GM12875 (cell line): ENCODE measurements around the gene SPTBN1.

Source experiments
- H3K4me3 ChIP-seq: one replicate; pipeline ENCODE4 v1.5.1; 2011; ENCODE audit warnings: low read depth, low read length, control low read depth
- TF ChIP-seq, protein P1 (sequence below): IDR thresholded peaks from 2 replicates; pipeline ENCODE4 v1.5.1; 2011; ENCODE audit warnings: low read depth, mild to moderate bottlenecking, control low read depth, inconsistent platforms, low read length, moderate library complexity, borderline replicate concordance; ENCODE audit not compliant: insufficient read depth

Gene SPTBN1

DNA sequence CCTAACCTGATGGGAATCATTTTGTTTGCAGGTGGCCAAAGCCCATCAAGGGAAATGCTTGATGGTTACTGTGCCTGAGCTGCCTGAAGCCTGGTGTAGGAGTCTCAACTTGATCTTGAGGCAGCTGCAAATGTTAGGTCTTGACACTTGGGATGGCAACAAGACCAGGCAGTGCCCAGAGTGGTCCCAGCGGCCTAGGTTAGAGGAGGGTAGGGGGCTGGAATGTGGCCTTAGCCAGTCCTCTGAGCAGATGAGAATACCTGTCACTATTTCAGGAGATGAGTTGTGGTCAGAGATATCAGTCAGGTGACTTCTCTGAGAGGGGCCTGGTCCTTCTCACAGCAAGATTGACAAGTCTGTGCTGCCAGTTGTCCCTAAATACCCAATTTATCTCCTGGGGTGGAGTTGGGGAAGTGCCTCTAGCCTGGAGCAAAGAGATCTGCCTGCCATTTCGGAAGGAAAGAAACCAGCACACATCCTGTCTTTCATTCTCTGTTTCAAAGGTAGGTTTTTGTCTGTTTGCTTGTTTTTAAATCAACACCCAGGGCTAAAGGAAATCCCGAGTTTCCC, 13.4 kb downstream of the SPTBN1 start:
- H3K4me3 ChIP-seq = no peak overlapping the region
- TF ChIP-seq, protein P1, sequence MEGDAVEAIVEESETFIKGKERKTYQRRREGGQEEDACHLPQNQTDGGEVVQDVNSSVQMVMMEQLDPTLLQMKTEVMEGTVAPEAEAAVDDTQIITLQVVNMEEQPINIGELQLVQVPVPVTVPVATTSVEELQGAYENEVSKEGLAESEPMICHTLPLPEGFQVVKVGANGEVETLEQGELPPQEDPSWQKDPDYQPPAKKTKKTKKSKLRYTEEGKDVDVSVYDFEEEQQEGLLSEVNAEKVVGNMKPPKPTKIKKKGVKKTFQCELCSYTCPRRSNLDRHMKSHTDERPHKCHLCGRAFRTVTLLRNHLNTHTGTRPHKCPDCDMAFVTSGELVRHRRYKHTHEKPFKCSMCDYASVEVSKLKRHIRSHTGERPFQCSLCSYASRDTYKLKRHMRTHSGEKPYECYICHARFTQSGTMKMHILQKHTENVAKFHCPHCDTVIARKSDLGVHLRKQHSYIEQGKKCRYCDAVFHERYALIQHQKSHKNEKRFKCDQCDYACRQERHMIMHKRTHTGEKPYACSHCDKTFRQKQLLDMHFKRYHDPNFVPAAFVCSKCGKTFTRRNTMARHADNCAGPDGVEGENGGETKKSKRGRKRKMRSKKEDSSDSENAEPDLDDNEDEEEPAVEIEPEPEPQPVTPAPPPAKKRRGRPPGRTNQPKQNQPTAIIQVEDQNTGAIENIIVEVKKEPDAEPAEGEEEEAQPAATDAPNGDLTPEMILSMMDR = no peak

DNA sequence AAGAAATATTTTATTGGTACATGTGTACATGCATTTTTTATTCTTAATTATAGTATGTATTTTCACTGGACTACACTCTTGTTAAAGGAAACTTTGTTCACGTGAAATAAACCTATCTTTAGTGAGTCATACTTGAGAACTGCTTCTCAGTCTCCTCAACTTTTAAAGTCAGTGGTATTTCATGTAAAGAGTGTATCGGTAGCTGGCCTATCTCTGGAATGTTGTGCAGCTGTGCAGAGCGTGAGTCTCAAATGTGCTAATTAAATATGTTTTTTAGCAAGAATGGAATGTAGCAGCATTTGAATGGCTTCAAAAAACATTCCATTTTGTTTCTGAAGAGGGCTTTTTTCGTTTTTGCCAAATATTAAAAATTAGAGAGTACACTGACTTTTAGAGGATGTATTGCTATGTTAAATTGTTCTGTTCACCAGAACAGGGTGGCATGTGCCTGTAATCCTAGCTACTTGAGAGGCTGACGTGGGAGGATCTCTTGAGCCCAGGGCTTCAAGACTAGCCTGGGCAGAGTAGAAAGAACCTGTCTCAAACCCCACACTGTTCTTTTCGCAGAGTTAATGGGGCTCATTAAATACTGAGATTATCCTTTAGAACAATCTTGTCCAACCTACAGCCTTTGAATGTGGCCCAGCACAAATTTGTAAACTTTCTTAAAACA, 14.3 kb downstream of the SPTBN1 start:
- no peak overlapping the region for H3K4me3 ChIP-seq
- TF ChIP-seq, protein P1 = no peak

DNA sequence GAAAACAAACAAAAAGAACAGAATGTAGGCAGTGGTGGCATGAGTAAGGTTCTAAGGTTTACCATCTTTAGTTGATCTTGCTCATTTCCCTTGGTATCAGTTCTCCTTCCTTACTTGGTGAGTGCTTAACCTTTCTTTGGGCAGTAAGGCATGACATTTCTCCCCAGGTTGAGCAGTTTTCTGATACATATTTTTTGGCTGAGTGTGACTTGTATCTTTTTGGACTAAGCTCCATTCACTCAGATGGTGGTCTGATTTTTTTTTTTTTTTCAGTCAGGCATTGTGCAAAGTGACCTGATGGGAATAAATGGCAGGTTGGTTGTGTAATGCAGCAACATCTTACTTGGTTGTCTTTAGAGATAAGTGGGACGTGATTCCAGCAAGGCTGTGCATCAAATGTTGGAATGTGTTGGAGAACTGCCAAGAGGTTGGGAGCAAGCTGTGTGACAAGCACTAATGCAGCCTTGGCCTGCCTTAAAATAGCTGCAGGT, 15.1 kb downstream of the SPTBN1 start:
- no peak overlapping the region for H3K4me3 ChIP-seq
- TF ChIP-seq, protein P1 = no peak

DNA sequence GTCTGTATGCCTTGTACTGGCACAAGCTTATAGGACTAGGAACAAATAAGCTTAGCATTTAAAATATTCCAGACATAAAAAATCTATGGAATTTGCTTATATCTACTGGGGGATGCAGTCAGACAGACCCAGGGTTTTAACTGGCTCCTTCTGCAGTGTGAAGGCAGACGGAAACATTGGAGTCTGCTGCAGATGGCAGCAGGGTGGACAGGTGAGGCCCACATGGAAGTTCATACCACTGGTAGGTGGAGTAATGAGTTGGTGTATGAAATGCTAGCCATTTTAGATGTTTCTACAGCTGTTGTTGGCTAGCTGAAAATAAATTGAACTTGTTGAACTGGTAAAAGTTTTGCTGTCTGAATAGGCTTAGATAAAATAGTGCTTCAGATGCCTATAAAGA, 17.7 kb downstream of the SPTBN1 start:
- TF ChIP-seq, protein P1 = no peak
- H3K4me3 ChIP-seq = no peak overlapping the region

DNA sequence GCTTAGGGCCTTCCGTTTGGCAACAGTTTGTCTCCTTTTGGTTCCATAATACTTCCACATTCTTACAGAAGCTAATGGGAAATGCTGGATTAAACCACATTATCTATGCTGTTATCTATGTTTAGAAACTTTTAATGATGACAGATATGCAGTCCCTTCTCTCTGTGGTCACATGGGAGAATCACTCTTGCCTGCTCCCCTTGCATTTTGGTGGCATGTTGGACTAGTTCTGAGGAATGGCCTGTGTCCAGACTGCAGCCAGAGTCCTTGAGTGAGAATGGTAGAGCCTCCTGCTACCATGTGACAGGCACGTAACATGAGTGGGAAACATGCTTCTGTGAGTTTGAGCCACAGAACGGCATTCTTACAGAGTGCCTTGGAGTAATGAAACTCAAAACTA, 19.2 kb downstream of the SPTBN1 start:
- TF ChIP-seq, protein P1 = no peak

DNA sequence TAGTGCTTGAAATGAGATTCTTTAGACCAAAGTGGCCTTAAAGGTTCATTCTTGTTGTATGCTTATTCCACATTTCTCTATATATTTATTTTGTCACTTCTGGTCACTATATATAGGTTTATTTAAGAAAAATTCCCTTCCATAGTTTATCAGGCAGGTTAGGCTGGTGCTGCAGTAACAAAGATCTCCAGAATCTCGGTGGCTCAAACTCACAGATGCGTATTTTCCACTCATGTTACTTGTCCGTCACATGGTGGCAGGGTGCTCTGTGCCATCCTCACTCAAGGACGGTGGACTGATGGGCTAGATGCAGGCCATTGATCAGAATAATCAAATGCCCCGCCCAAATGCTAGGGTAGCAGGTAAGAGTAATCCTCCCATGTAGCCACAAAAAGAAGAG, 19.8 kb downstream of the SPTBN1 start:
- TF ChIP-seq, protein P1 = no peak
- H3K4me3 ChIP-seq = no peak overlapping the region

More for the DNA sequence above, 19.2 kb downstream of the SPTBN1 start:
- no peak overlapping the region for H3K4me3 ChIP-seq

DNA sequence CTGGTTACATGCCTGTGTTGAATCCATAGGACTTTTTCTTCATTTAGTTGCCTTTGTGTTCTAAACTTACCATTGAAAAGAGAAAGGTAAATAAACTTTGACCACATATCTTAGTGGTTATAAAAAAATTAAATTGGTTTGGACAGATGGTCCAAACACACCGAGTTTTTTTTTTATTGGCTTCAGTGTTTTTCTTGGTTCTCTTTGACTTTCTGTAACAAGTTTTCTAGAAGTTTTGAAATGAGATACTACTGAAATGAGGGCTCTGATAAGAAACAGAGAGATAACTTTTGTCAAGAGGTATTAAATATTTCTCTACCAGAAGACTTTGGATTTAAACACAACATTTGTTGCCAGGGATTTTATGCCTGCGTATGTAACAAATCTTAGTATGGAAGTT, 20.7 kb downstream of the SPTBN1 start:
- no peak overlapping the region for H3K4me3 ChIP-seq
- TF ChIP-seq, protein P1 = no peak
